ENCODE results near the gene NFE2L1.
"Not testable (repeated sequence)": the region's sequence is repeated elsewhere in the genome, so short reads cannot be mapped to it uniquely, and the experiment has no call there.

Gene NFE2L1

DNA sequence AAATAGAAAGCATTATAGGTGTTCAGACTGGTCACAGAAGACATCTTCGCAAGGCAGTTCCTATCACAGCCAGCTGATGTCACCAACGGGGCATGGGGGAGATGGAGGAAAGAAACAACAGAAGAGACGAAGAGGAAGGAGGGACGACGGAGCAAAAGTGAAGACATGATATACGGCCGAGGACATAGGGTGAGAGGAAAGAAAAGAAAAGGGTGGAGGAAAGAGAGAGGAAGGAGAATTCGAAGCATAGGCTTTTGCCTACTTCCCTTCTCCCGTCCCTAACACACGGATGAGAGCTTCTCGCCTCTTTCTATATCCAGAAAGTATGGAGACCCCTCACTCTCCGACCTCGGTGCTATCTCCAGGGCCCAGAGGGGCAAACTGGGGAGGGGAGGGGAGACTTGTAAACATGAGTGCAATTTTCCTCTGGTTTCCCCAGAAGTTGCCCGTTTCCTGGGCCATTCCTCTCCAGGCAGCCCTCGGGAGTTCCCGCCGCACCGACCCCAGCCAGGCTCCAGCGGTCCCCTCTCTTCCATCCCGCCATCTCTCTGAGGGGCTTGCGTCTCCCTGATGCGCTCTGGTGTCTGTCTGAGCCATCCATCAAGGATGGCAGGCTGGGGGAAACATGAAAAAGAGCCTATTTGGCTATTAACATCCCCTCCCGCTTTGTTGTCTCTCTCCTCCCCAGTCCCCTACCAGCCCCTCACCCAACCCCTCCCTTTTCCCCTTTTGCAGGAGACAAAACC, 36.6 kb upstream of the NFE2L1 start:
- Histone ChIP-seq H3K9me3 (ENCODE audit: control insufficient read depth, low read depth, low read length) (no peaks in the 10 kb centered on the region), H3K27me3 (ENCODE audit: control insufficient read depth, insufficient read depth, low read length) (peaks cover 21% of the 10 kb centered on the region), H3K27ac (ENCODE audit: low read length) (no peak overlapping the region), H3K4me3 (ENCODE audit: low read length) (peak overlapping the region; percentile 75), H3K36me3 (ENCODE audit: control insufficient read depth, low read depth, low read length) (no peaks in the 10 kb centered on the region), H3K9ac (ENCODE audit: low read length) (peak overlapping the region; percentile 41), H3K4me1 (ENCODE audit: control insufficient read depth, low read depth, low read length) (peaks cover 29% of the 10 kb centered on the region)

- H3K4me1 ChIP-seq (ENCODE audit: control insufficient read depth, low read depth, low read length) = peaks cover 29% of the 10 kb centered on the region
- H3K36me3 ChIP-seq (ENCODE audit: control insufficient read depth, low read depth, low read length) = no peaks in the 10 kb centered on the region
- H3K9me3 ChIP-seq (ENCODE audit: control insufficient read depth, low read depth, low read length) = no peaks in the 10 kb centered on the region
- peak overlapping the region; percentile 41 for H3K9ac ChIP-seq (ENCODE audit: low read length)
- H3K27me3 ChIP-seq (ENCODE audit: control insufficient read depth, insufficient read depth, low read length) = peaks cover 21% of the 10 kb centered on the region
- peak overlapping the region; percentile 75 for H3K4me3 ChIP-seq (ENCODE audit: low read length)
- no peak overlapping the region for H3K27ac ChIP-seq (ENCODE audit: low read length)
These were observed 36.0 kb upstream of the NFE2L1 start for GRCh38 chr17:48012151-48012520.

DNA sequence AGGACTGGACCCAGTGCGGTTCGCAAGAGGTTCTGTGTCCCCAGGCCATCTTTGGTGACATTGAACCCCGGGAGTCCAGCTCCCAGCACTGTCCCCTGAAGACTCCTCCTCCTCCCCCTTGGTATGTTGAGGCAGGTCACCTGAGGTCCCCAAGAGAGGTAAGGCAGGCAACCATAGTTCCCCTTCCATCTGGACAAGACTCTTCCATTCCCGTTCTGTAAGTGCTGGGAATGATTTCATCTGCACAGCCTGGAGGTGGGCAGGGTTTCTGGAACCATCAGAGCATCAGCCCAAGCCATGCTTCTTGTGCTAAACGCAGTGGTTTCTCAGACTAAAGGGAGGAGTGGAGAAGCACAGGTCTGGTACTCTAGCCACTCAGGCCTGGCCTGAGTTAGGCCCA, 35.5 kb upstream of the NFE2L1 start:
- Histone ChIP-seq H3K36me3 (ENCODE audit: control insufficient read depth, low read depth, low read length) (no peaks in the 10 kb centered on the region), H3K27me3 (ENCODE audit: control insufficient read depth, insufficient read depth, low read length) (peaks cover 21% of the 10 kb centered on the region), H3K4me3 (ENCODE audit: low read length) (peak overlapping the region; percentile 21), H3K27ac (ENCODE audit: low read length) (no peak overlapping the region), H3K9ac (ENCODE audit: low read length) (peak overlapping the region; percentile 26), H3K4me1 (ENCODE audit: control insufficient read depth, low read depth, low read length) (peaks cover 29% of the 10 kb centered on the region), H3K9me3 (ENCODE audit: control insufficient read depth, low read depth, low read length) (no peaks in the 10 kb centered on the region)

DNA sequence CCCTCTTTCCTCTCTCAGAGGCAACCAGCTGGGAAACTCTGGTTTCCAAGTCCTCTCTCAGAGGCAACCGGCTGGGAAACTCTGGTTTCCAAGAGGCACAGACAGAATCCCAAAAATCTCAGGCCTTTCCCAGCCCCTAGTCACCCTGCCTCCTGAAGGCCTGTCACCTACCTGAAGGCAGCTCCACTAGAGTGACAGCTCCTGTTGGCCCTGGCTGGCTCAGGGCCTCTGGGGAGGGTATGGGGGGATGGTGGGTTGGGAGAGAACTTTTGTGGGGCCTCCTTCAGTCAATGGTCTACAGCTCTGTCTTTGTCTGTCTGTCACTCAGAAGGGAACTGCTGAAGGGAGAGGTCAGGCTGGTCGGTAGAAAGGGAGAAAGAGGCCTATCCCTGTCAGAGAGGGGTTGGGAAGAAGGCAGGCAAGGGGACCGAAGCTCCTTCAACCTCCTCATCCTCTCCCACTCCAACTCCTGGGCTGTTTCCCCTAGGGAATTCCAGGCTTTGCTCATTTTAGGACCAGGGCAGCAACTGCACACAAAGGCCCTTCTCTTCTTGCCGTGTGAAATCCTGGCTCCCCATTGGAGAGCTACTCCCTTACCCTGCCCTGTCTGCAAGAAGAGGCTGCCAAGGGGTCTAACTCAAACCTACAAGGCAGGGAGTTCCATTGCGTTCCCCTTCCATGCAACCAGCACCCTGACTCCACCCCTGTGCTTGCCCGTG, 34.1 kb upstream of the NFE2L1 start:
- Histone ChIP-seq H3K9me3 (ENCODE audit: control insufficient read depth, low read depth, low read length) (no peaks in the 10 kb centered on the region), H3K27ac (ENCODE audit: low read length) (no peak overlapping the region), H3K9ac (ENCODE audit: low read length) (no peak overlapping the region), H3K4me1 (ENCODE audit: control insufficient read depth, low read depth, low read length) (peaks cover 29% of the 10 kb centered on the region), H3K27me3 (ENCODE audit: control insufficient read depth, insufficient read depth, low read length) (peaks cover 21% of the 10 kb centered on the region), H3K36me3 (ENCODE audit: control insufficient read depth, low read depth, low read length) (no peaks in the 10 kb centered on the region), H3K4me3 (ENCODE audit: low read length) (no peak overlapping the region)

DNA sequence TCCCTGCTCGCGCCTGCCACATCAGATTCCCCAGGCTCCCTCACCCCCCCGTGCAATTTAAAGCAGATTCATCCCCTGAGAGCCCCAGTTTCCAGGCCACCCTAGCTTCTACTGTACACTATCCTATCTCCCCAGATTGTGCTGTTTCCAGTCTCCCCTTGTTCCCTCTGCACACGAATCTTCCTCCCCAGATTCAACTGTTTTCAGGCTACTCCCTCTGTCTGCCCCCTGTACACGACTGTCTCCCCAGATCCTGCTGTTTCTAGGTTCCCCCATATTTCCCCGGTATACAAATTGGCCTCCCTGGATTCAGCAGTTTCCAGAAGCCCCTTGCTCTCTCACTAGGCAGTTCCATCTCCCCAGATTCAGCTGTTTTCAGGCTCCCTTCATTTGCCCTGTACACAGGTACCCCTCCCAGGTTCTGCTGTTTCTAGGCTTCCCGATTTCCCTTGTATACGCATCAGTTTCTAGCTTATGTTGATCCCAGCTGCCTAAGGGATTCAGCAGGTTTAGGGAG, 33.5 kb upstream of the NFE2L1 start:
- H3K27me3 ChIP-seq (ENCODE audit: control insufficient read depth, insufficient read depth, low read length) = peaks cover 21% of the 10 kb centered on the region
- H3K4me1 ChIP-seq (ENCODE audit: control insufficient read depth, low read depth, low read length) = peaks cover 29% of the 10 kb centered on the region
- no peak overlapping the region for H3K27ac ChIP-seq (ENCODE audit: low read length)
- H3K4me3 ChIP-seq (ENCODE audit: low read length) = no peak overlapping the region
- no peak overlapping the region for H3K9ac ChIP-seq (ENCODE audit: low read length)
- H3K9me3 ChIP-seq (ENCODE audit: control insufficient read depth, low read depth, low read length) = no peaks in the 10 kb centered on the region
- H3K36me3 ChIP-seq (ENCODE audit: control insufficient read depth, low read depth, low read length) = no peaks in the 10 kb centered on the region

- Histone ChIP-seq H3K9me3 (ENCODE audit: control insufficient read depth, low read depth, low read length) (no peaks in the 10 kb centered on the region), H3K27me3 (ENCODE audit: control insufficient read depth, insufficient read depth, low read length) (peaks cover 21% of the 10 kb centered on the region), H3K36me3 (ENCODE audit: control insufficient read depth, low read depth, low read length) (no peaks in the 10 kb centered on the region), H3K9ac (ENCODE audit: low read length) (no peak overlapping the region), H3K4me3 (ENCODE audit: low read length) (no peak overlapping the region), H3K4me1 (ENCODE audit: control insufficient read depth, low read depth, low read length) (peaks cover 27% of the 10 kb centered on the region), H3K27ac (ENCODE audit: low read length) (no peak overlapping the region)
These were observed 32.0 kb upstream of the NFE2L1 start for GRCh38 chr17:48016112-48016511.

GRCh38 chr17:48017817-48018158, 30.4 kb upstream of the NFE2L1 start:
- not testable (repeated sequence) for H3K36me3 ChIP-seq (ENCODE audit: control insufficient read depth, low read depth, low read length); H3K9me3 ChIP-seq (ENCODE audit: control insufficient read depth, low read depth, low read length); H3K4me3 ChIP-seq (ENCODE audit: low read length); H3K9ac ChIP-seq (ENCODE audit: low read length); H3K27ac ChIP-seq (ENCODE audit: low read length)
- peaks cover 21% of the 10 kb centered on the region for H3K4me1 ChIP-seq (ENCODE audit: control insufficient read depth, low read depth, low read length)
- H3K27me3 ChIP-seq (ENCODE audit: control insufficient read depth, insufficient read depth, low read length) = peaks cover 18% of the 10 kb centered on the region

GRCh38 chr17:48021934-48022333, 26.2 kb upstream of the NFE2L1 start:
- peaks cover 13% of the 10 kb centered on the region for H3K4me1 ChIP-seq (ENCODE audit: control insufficient read depth, low read depth, low read length)
- H3K27me3 ChIP-seq (ENCODE audit: control insufficient read depth, insufficient read depth, low read length) = peaks cover 24% of the 10 kb centered on the region
- H3K9ac ChIP-seq (ENCODE audit: low read length) = no peak overlapping the region
- H3K27ac ChIP-seq (ENCODE audit: low read length) = no peak overlapping the region
- no peak overlapping the region for H3K4me3 ChIP-seq (ENCODE audit: low read length)
- H3K9me3 ChIP-seq (ENCODE audit: control insufficient read depth, low read depth, low read length) = no peaks in the 10 kb centered on the region
- H3K36me3 ChIP-seq (ENCODE audit: control insufficient read depth, low read depth, low read length) = no peaks in the 10 kb centered on the region

DNA sequence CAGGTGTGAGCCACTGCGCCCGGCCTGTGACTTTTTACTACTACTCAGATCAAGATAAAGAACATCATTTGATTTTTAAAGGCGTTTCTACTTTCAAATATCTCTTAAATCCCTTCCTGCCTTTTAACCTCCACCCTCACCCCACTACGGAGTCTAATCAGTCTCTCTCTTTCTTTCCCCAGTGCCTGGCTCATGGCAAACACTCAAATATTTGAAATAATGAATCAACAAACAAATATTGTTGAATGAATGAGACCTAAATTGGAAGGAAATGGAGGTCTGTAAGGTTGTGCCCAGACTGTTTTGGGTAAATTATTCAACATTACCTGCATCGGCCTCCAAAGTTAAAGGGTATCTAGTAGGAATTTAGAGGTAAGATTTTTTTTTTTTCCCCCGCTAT, 25.3 kb upstream of the NFE2L1 start:
- Histone ChIP-seq H3K4me3 (ENCODE audit: low read length) (peak overlapping the region; percentile 55), H3K27me3 (ENCODE audit: control insufficient read depth, insufficient read depth, low read length) (peaks cover 24% of the 10 kb centered on the region), H3K36me3 (ENCODE audit: control insufficient read depth, low read depth, low read length) (no peaks in the 10 kb centered on the region), H3K27ac (ENCODE audit: low read length) (no peak overlapping the region), H3K9ac (ENCODE audit: low read length) (no peak overlapping the region), H3K9me3 (ENCODE audit: control insufficient read depth, low read depth, low read length) (no peaks in the 10 kb centered on the region), H3K4me1 (ENCODE audit: control insufficient read depth, low read depth, low read length) (peaks cover 13% of the 10 kb centered on the region)

DNA sequence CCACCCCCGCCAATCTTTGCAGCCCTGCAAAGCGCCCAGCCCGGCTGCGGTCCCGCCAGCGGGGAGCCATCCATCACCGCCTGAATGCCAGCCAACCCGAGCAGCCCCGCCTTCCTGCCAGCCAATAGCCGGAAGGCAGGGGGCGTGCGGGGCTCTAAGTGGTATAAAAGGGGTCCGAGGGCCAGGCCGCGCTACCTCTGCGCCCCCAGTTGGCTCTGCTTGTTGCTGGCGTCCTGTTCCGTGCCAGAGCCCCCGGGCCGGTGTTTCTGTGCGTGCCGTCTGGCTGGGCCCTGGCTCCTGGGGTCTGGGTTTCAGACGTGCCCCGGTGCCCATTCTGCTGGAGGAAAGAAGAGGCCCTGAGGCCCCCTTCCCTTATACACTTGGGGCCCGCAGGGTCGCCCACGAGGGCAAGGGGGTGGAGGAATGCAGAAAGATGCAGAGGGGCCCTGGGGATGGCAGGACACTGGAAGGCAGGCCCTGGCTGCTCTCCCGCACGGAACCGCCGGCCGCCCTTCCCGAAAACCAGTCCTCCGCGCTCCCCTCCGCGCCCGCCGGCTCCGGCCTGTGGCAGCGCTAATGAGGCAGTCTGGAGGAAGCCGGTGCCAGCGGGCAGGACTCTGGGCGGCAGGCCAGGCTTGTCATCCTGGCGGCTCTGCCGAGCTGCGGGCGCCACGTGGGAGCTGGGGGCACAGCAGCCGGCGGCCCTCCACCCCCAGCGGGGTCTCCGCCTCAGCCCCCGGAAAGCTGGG, 24.6 kb upstream of the NFE2L1 start:
- H3K4me3 ChIP-seq (ENCODE audit: low read length) = peak overlapping the region; percentile 55
- H3K9ac ChIP-seq (ENCODE audit: low read length) = no peak overlapping the region
- no peaks in the 10 kb centered on the region for H3K36me3 ChIP-seq (ENCODE audit: control insufficient read depth, low read depth, low read length)
- no peak overlapping the region for H3K27ac ChIP-seq (ENCODE audit: low read length)
- H3K9me3 ChIP-seq (ENCODE audit: control insufficient read depth, low read depth, low read length) = no peaks in the 10 kb centered on the region
- H3K4me1 ChIP-seq (ENCODE audit: control insufficient read depth, low read depth, low read length) = peaks cover 13% of the 10 kb centered on the region
- peaks cover 24% of the 10 kb centered on the region for H3K27me3 ChIP-seq (ENCODE audit: control insufficient read depth, insufficient read depth, low read length)

GRCh38 chr17:48024149-48025039, 23.8 kb upstream of the NFE2L1 start:
- peaks cover 13% of the 10 kb centered on the region for H3K4me1 ChIP-seq (ENCODE audit: control insufficient read depth, low read depth, low read length)
- no peak overlapping the region for H3K27ac ChIP-seq (ENCODE audit: low read length)
- no peaks in the 10 kb centered on the region for H3K9me3 ChIP-seq (ENCODE audit: control insufficient read depth, low read depth, low read length)
- peaks cover 24% of the 10 kb centered on the region for H3K27me3 ChIP-seq (ENCODE audit: control insufficient read depth, insufficient read depth, low read length)
- H3K9ac ChIP-seq (ENCODE audit: low read length) = no peak overlapping the region
- H3K36me3 ChIP-seq (ENCODE audit: control insufficient read depth, low read depth, low read length) = no peaks in the 10 kb centered on the region
- peak overlapping the region; percentile 55 for H3K4me3 ChIP-seq (ENCODE audit: low read length)
